A549 (cell line): ENCODE data around the gene HMGCLL1.

Experiments used
- CEBPB ChIP-seq, 2 experiments: fragments of >200 bp in 1 of 2; sonication (Bioruptor Twin) in 1 of 2; formaldehyde crosslinking in 1 of 2; IDR thresholded peaks; 2 replicates each; pipeline ENCODE4 v1.6.1; 2012 to 2016
- EP300 ChIP-seq, 2 experiments: fragments of >200 bp; sonication (Bioruptor Twin); formaldehyde crosslinking; IDR thresholded peaks; 2 replicates in 1 of 2; 3 replicates in 1 of 2; pipeline ENCODE4 v1.6.1; 2016 to 2017
- ESRRA ChIP-seq: fragments of 150-350 bp; IDR thresholded peaks from 2 replicates; pipeline ENCODE4 v1.6.1; 2014; ENCODE audit warnings: mild to moderate bottlenecking, low read length, borderline replicate concordance
- FOSL2 ChIP-seq, 2 experiments: fragments of 450-650 bp in 1 of 2; fragments of >200 bp in 1 of 2; sonication (Bioruptor Twin) in 1 of 2; formaldehyde crosslinking; IDR thresholded peaks; 2 replicates each; pipeline versions ENCODE4 v1.5.0 to v1.6.1; 2016 to 2020; ENCODE audit warnings: mild to moderate bottlenecking in 1 of 2, moderate library complexity in 1 of 2
- MYC ChIP-seq: IDR thresholded peaks from 2 replicates; pipeline ENCODE4 v1.6.1; 2012; ENCODE audit warnings: mild to moderate bottlenecking, inconsistent platforms, low read length, improper control_type of control experiment, borderline replicate concordance

DNA sequence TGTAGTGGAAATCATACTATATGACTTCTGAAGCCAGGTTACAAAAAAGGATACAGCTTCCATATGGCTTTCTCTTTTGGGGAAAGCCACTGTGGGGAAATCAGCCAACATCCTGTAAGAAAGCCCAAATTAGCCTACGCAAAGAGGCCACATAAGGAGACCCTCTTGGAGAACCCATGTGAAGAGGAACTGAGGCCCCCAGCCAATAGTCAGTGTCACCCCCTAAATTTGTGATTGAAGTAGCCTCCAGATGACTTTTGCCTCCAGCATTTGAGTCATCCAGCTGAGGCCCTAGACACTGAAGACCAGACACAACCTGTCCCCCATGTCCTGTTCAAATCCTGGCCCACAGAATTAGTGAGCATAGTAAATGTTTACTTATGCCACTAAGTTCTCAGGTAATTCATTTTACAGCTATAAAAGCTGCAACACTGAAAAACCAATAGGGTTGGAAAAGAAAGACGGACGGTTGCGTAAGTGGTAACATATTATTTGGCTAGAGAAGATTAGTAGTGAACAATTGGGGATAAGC lies 60.4 kb downstream of the HMGCLL1 start:
- TF ChIP-seq CEBPB (IDR thresholded peaks at IDR 0.05) (no peak), FOSL2 (IDR thresholded peaks at IDR 0.05) (no peak), FOSL2 (CRISPR knock-in tag; IDR thresholded peaks at IDR 0.05) (no peak), MYC (no peak), EP300 (IDR thresholded peaks at IDR 0.05) (no peak), ESRRA (no peak)
